Measurements from ENCODE around the gene DCC. TPM values are rescaled to one million over a fixed set of nuclear protein-coding genes. Genes with fewer than 3 reads are reported as not detected.

The DCC gene
- polyA plus RNA-seq, 4 donors, result 9.6 to 35.6 (median 10.8) TPM

DNA sequence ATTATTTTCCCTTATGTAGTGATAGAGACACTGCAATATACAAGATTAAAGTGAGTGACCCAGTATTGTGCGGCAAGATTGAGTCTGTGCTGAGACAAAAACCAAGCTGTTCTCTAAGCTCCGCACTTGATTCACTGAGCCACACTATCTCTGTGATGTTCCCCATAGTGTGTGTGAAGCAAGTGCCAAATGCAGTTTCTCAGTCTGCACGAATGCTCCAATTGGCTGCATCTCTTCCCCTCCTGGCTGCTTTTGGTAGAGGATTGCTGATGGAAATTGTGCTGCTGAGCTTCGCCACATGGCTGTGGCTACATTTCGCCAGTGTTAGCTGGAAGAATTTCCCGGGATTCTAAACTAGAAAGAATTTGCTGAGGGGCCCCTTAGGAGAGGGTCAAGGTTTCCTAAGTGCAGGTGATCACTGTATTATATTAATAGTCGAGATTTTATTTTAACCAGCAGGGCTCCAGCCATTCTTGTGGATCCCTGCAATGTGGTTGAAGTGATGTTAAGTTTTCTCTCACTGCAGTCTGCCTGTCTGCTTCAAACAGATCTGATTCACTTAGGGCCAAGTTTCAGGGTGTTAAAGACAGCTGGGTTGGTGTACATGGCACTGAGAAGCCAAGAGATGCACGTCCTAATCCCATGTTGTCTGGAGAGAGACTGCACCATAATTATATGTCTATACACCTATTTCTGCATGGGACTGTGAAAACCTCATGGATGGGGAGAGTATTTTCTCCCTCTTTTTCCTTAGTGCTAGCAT lies 317.2 kb downstream of the DCC start:
- DNase-seq (ENCODE audit: low read depth in 4 of 4, low spot score in 3 of 4), result no peak

GRCh38 chr18:52667463-52668065 lies 327.6 kb downstream of the DCC start:
- DNase-seq (ENCODE audit: low read depth in 4 of 4, low spot score in 3 of 4), result no peak

- peak in 1 of 4 donors; percentile 32 for DNase-seq (ENCODE audit: low read depth in 4 of 4, low spot score in 3 of 4)
Observed at GRCh38 chr18:52670896-52671295, 330.9 kb downstream of the DCC start.

GRCh38 chr18:52678034-52678433 lies 338.0 kb downstream of the DCC start:
- DNase-seq (ENCODE audit: low read depth in 4 of 4, low spot score in 3 of 4), result no peak

GRCh38 chr18:52678551-52678950 lies 338.6 kb downstream of the DCC start:
- no peak for DNase-seq (ENCODE audit: low read depth in 4 of 4, low spot score in 3 of 4)

- no peak for DNase-seq (ENCODE audit: low read depth in 4 of 4, low spot score in 3 of 4)
Observed at GRCh38 chr18:52679354-52679753, 339.4 kb downstream of the DCC start.

DNA sequence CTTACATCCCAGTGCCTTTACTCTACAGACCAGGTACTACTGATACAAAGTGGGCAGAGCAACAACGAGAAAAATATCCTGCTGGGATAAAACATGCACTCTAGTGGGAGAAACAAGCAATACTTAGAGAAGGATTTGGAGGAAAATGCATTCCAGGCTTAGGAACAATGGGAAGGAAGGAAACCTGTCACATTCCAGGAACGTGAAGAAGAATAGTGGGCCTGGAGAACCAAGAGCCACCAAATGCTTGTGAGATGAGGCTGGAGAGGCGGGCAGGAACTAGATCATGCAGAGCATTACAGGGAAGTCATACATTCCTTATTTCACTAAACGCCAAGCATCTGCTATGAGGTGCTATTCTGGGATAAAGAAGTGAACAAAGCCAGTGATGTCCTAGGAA lies 342.3 kb downstream of the DCC start:
- DNase-seq (ENCODE audit: low read depth in 4 of 4, low spot score in 3 of 4), result no peak

DNA sequence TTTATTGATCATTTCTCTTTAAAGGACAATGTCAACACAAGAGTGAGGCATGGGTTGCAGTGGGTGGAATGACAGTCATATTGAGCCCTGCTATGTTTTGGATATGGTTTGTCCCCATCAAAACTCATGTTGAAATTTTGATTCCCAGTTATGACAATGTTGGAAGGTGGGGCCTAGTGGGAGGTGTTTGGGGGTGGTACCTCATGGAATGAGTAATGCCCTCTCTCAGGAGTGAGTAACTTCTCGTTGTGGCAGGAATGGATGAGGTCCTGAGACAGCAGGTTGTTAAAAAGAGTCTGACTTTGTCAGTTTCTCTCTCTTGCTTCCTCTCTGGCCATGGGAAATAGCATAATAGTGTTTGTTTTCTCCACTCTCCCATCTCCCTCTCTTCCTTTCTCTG lies 345.3 kb downstream of the DCC start:
- DNase-seq (ENCODE audit: low read depth in 4 of 4, low spot score in 3 of 4), result no peak

DNA sequence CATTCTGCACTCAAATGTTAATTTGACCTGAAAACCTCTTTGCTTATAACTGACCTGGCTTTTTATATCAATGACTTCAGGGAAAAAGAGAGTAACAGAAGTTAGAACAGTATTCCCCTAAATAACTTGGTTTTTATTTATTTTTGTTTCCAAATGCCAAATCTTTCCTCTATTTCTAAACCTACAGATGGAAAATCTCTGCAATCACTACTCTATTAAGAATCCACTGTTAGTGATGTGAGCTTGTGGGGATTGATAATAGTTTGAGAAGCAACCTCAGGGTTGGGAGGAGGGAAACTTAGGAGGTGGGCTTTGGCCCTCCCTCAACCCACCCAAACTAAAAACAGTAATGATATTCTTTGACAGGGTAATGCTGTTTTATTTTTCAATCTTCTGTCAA lies 351.8 kb downstream of the DCC start:
- DNase-seq (ENCODE audit: low read depth in 4 of 4, low spot score in 3 of 4), result no peak

DNA sequence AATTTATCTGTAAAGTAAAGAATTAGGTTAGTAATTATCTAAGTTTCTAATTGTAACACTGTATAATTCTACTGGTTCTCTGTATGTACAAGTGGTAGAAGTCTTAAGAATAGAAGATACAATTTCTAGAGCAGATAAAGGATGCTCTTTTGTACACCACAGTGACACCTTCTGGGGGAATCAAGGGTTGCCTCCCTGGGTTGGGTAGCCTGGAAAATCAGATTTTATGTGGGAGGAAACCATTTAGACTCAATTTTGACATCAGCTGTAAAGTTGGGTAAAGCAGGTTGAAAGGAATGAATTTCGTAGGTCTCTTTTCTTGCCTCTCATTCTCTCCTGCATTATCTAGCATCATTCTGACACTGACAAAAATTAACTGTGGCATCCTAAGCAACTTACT lies 354.8 kb downstream of the DCC start:
- DNase-seq (ENCODE audit: low read depth in 4 of 4, low spot score in 3 of 4), result no peak

DNA sequence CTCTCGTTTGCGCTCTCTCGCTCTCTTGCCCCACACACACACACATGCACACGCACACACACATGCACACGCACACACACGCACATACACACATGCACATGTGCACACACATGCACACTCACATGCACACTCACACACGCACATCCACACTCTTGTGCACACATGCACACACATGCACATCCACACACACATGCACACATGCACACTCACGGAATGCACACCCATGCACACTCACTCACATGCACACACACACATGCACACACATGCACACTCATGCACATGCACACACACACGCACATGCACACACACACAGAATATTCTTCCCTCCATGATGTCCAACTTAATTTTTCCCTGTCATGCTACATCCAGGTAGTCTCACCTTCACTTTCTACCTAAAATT lies 360.1 kb downstream of the DCC start:
- no peak for DNase-seq (ENCODE audit: low read depth in 4 of 4, low spot score in 3 of 4)

DNA sequence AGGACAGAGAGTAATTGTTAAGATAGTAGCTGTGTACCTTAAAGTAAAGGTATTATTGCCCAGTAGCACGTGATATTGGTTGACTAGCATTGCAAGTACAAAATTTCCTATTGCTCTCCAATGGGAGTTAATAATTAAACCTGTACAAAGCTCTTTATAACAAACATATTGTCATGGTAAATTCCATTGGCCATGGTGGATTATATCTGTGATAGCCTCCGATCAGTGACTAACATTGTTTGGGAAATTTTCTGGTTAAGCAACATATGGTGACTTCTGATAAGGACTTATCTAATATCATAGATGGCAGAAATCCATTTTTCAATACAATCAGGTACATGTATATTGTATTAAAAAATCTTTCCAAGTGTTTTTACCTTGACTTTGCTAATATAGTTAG lies 360.8 kb downstream of the DCC start:
- DNase-seq (ENCODE audit: low read depth in 4 of 4, low spot score in 3 of 4), result no peak

DNA sequence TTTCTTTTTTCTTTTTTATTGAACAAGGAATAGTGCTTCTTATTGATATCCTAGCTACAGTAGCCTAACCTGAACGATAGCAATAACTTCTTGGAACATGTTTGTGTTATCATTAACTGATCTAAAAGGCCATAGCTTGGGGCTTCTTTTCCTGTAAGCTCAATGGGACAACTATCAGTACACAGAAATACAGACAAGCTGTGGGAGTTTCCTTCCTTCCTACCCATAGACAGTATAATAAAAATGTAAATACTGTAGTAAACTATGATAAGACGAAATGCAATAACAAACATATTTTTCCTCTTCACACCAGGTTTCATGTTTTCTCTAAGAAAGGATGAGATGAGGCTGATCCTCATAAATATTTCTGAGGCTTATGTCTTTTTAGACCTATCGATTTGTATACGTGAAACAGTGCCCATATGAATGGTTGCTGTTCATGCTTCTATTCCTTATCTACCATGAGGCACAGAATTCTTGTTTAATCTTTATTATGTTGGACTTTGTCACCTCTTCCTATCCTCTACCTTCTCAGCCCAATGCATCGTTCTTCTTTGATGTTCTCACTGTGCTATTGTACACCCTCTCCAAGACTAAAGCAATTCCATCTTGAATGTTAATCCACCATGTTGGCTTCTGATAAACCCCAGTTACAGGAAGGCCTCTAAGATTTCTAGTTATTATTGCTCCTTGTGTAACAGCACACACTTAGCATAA lies 361.4 kb downstream of the DCC start:
- no peak for DNase-seq (ENCODE audit: low read depth in 4 of 4, low spot score in 3 of 4)

DNA sequence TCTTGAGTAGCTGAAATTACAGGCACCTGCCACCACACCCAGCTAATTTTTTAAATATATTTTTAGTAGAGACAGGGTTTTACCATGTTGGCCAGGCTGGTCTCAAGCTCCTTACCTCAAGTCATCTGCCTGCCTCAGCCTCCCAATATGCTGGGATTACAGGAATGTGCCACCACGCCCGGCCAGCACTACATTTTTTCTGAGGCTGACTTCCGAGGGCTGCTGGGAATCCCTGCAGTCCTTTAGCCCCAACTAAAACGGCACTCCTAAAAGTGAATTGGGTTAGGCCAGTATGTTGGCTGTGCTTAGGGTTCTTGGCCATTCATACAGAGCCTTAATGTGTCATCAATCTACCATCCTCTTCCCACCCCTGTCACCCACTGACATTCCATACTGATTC lies 375.4 kb downstream of the DCC start:
- DNase-seq (ENCODE audit: low read depth in 4 of 4, low spot score in 3 of 4), result no peak

DNA sequence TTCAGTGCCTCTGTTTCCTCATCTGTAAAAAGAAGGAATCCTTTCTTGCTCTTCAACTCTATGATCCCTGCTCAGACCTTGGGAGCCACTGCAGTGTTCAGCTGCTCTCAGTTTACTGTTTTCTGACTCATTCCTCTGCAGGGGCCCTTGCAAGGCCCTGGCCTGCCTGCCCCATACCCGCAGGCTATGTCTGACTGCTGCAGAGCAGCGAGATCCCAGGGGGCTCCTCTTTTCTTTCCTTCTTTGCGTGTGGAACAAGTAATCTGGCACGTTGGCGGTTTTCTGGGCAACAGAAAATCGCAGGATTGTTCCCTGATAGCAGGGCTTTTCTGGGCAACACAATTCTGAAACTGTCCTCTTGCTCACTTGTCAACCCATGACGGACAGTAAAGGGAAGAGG lies 376.0 kb downstream of the DCC start:
- DNase-seq (ENCODE audit: low read depth in 4 of 4, low spot score in 3 of 4), result no peak

- DNase-seq (ENCODE audit: low read depth in 4 of 4, low spot score in 3 of 4), result peak; percentile 46 to 72 (median 56)
Observed at GRCh38 chr18:52716973-52717372, 377.0 kb downstream of the DCC start.

DNA sequence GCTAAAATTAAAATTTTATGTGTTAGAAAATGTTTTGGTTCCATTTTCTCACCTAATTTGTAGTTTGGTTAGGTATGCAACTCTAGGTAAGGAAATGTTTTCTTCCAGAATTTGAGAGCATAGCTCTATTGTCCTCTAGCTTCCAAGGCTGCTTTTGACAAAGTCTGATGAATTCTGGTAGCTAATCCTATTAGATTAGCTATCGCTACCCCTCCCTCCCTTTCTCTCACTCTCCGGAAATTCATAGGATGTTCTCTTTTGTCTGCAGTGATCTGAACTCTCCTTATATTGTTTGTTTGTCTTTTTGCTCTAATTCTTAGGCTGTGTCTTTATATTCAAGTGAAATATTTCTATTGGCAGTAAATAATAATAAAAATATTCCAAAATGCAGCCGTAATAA lies 382.9 kb downstream of the DCC start:
- DNase-seq (ENCODE audit: low read depth in 4 of 4, low spot score in 3 of 4), result no peak

- peak in 1 of 4 donors; percentile 19 for DNase-seq (ENCODE audit: low read depth in 4 of 4, low spot score in 3 of 4)
Observed at GRCh38 chr18:52723550-52723970, 383.6 kb downstream of the DCC start.

DNA sequence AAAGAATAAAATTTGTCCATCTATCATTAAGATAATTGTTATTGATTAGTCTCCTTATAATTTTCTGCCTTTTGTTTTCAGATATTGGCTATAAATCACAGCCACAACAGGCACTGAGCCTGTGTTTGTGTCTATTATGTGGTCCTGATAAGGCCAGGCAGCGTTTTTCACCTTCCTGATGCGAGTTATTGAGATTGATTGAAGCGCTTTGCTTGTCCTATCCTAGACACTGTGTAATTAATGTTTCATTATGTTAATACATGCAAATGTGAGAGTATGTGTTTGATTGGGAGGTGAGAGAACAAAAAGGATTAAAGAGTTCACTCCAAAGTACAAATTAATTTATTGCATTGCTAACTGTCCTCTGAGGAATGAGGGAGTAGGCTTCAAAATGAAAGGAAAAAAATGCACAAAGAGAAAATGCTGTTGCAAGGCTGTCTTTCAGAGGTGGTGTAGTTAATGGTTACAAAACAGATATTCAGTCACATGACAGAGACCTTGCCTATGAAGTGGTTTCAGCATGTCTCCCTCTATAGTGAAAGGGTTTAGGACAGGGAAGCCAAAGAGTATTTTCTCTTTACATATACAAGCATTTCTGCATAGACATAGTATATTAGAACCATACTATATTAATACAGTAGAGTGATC lies 391.1 kb downstream of the DCC start:
- no peak for DNase-seq (ENCODE audit: low read depth in 4 of 4, low spot score in 3 of 4)

DNA sequence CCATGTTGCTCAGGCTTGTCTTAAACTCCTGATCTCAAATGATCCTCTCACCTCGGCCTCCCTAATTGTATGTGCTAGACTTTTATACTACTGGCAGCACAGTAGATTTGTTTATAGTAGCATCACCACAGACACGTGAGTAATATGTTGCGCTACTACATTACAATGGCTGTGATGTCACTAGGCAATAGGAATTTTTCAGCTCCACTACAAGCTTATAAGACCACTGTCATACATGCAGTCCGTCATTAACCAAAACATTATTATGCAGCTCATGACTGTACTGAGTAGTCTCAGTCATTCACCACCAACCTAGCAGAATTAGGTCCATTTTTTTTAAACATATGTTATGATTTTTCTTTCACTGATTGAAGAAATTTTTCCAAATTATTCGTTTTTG lies 398.9 kb downstream of the DCC start:
- DNase-seq (ENCODE audit: low read depth in 4 of 4, low spot score in 3 of 4), result no peak

- DNase-seq (ENCODE audit: low read depth in 4 of 4, low spot score in 3 of 4), result no peak
Observed at GRCh38 chr18:52746986-52747385, 407.0 kb downstream of the DCC start.
